HCEC 1CT (cell line): Measurements from ENCODE around the gene FZR1.

Experiments used
- DNase-seq: peaks from one replicate; pipeline ENCODE4 v3.0.0-alpha.2; 2017

The FZR1 gene

GRCh38 chr19:3533563-3534216 lies 27.6 kb downstream of the FZR1 start:
- DNase-seq = no peak

GRCh38 chr19:3534375-3535234 lies 28.5 kb downstream of the FZR1 start:
- DNase-seq = no peak

DNA sequence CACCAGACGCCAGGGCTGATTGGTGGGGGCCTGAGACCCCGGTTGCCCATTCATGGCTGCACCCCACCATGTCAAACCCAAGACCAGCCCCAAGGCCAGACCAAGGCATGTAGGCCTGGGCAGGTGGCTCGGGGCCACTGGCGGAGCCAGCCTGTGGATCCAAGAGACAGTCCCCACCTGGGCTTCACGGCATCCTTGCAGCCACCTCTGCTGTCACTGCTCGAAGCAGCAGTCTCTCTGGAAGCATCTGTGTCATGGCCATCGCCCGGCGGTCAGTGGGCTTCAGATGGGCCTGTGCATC lies 29.1 kb downstream of the FZR1 start:
- DNase-seq = no peak

DNA sequence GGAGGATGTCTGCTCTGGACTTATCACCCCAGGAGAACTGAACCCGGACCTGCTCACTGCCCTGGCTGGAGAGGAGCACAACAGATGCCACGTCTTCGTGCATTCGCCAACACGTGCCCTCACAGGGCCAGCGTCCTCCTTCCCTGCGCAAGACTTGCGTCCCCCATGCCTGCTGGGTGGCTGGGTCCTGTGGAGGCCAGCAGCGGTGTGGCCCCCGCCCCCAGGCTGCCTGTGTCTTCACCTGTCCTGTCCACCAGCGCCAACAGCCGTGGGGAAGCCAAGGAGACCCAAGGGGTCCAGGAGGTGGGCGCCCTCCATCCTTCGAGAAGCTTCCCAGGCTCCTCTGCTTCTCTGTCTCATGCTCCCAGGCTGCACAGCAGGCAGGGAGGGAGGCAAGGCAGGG lies 29.5 kb downstream of the FZR1 start:
- DNase-seq = no peak

- DNase-seq = no peak
Observed at GRCh38 chr19:3535981-3536380, 29.9 kb downstream of the FZR1 start.

GRCh38 chr19:3536429-3537100 lies 30.5 kb downstream of the FZR1 start:
- DNase-seq = no peak

DNA sequence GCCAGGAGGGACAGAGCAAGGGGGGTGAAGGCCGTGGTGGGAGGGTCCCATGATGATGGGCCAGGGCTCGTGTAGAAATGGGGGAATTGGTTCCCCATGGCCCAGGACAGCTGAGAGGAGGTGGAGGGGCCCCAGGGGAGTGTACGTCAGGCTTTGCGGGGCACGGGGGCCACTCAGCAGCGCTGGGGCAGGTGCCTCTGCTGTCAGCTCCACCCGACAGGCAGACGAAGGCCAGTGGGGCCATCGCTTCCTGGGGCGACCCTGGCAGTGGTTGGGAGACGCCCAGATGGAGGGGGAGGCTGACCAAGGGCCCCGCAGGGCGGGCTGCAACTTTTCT lies 31.0 kb downstream of the FZR1 start:
- DNase-seq = no peak

GRCh38 chr19:3537438-3538240 lies 31.5 kb downstream of the FZR1 start:
- no peak for DNase-seq

DNA sequence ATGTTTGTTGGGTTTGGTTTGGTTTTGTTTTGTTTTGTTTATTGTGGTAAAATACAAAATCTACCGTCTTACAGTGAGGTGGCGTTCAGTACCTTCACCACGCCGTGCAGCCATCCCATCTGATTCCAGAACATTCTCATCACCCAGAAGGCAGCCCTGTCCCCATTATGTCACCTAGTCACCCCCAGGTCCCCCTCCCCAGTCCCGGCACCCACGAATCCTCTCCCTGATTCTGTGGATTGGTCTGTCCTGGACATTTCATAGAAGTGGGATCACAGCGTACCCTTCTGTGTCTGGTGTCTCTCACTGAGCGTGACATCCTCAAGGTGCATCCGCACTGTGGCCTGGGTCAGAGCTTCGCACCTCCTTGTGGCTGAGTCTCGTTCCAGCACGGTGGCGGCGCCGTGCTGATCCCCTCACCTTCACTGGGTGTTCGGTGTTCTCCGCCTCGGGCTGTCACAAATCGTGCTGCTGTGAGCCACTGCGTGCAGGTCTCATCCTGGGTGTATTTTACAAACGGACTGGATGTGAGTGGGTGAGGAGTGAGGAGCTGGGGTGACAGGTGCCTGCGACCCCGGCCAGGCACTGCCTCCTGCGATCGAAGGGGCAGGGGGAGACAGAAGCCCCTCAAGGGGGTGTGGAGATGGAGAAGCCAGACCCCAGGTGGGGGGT lies 32.3 kb downstream of the FZR1 start:
- no peak for DNase-seq

DNA sequence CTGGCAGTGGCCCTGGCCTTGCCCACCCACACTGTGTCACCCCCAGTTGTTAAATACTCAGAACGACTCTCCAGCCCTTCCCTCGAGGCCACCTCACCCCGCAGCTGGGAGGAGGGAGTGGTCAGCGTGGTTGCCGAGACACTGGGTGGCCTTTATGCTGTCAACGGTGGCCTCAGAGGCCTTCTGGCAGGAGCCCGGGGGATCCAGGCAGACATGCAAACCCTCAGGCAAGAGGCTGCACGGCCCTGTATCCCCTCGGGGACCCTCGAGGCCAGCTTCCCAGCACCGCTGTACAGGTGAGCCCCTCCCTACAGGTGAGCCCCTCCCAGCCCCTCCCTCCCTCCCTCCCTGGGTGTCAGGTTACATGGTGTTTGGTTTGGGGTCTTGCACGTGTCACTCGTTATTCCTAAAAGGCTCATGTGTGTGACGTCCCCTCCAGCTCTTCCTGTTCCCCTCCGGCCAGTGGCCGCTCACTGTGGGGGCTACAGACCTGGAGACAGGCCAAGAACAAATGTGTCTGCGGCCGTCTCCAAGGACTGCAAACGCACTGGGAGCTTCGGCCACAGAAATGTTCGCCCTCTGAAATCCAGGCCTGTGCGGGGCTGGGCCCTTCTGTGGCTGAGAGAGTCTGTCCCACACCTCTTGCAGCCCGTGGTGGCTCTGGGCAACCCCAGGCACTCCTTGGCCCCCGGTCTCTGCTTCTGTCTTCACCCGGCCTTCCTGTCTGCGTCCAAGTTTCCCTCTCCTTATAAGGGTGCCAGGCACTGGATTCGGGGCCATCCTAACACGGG lies 33.0 kb downstream of the FZR1 start, which contains the start of gene TEKTIP1:
Gene TEKTIP1, plus strand, starts transcription at position 210 of the 791 bp plus-strand sequence. Its CDS starts 4 bp downstream, at position 214.
- DNase-seq = no peak

GRCh38 chr19:3539756-3540118 lies 33.6 kb downstream of the FZR1 start:
- no peak for DNase-seq

- no peak for DNase-seq
Observed at GRCh38 chr19:3543150-3544057, 37.3 kb downstream of the FZR1 start.

- no peak for DNase-seq
Observed at GRCh38 chr19:3544058-3544376, 37.9 kb downstream of the FZR1 start.

GRCh38 chr19:3544742-3545668 lies 38.9 kb downstream of the FZR1 start:
- no peak for DNase-seq

GRCh38 chr19:3545669-3546034 lies 39.5 kb downstream of the FZR1 start:
- DNase-seq = no peak

- DNase-seq = no peak
Observed at GRCh38 chr19:3546119-3546518, 40.0 kb downstream of the FZR1 start.

DNA sequence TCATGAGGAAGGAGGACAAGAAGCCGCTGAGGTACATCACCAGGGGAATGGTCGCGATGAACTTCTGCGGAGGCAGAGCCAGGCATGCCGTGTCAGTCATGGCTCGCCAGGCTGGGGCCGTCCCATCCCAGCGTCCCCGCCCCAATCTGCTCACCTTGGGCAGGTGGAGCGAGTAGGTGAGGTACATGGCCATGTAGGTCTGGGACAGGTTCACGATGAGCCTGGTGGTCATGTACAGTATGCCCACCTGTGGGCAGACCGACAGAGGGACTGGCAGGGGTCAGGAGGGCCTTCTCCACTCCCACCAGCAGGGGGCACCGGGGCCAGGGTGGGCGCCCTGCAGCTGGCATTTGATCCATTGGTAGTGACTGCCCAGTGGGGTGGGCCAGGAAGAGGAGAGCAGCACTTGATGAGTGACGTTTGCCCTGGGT lies 41.2 kb downstream of the FZR1 start:
- no peak for DNase-seq

DNA sequence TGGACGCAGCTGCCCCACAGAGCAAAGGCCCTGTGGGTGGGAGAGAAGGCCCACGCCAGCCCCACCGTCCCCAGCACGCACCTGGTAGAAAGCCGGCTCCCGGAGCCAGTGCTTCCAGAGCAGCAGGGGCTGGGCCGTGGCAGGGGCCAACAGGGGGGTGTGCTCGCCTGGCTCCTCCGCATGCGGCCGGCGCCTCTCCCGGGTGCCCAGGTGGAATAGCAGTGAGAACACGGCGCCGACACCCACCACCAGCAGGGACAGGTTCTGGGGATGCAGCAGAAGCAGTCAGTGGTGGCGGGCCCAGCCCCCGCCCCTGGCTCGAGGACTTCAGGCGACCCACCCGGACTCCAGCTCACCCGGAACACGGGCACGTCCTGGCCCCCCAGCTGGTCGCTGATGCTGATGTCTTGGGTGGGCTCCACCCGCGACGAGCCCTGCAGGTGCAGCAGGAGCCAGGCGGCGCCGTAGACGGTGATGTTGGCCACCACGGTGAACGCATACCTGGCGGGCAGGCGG lies 41.7 kb downstream of the FZR1 start:
- DNase-seq = no peak

GRCh38 chr19:3548606-3549005 lies 42.5 kb downstream of the FZR1 start:
- no peak for DNase-seq

DNA sequence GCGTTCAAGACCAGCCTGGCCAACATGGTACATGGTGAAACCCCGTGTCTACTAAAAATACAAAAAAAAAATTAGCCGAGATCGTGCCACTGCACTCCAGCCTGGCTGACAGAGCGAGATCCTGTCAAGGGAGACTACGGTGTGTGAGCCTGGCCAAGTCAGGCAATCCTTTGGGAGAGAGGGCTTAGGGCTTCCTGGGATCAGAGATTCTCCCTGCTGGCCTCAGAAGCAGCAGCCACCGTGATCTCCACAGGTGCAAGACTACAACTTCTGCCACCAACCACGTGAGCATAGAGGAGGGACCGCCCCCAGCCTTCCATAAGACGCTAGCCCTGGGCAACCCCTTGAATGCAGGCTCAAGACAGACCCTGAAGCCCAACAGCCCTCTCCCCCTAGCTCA lies 43.7 kb downstream of the FZR1 start:
- DNase-seq = no peak
